IMR-90 (cell line): Measurements from ENCODE around the gene SLIT3. TPM values are rescaled to one million over a fixed set of nuclear protein-coding genes. Genes with fewer than 3 reads are reported as not detected.

Experiments used
- ATAC-seq: fragments of 200-7000 bp; cut with Tn5 transposase; 2 replicates; pipeline ENCODE4 v1.9.1; 2020; ENCODE audit warnings: low read depth, mild to moderate bottlenecking, moderate library complexity
- BruUV-seq: library from RNA; stranded (reverse); fragments of 400-500 nt; replicated peaks from 2 replicates; lab custom pipeline; 2021; lab: Mats Ljungman, UMichigan
- CTCF ChIA-PET: fragments of 300-600 bp; formaldehyde crosslinking; extraction: SDS; loops from one replicate; lab custom pipeline; 2021; ENCODE audit warnings: antibody characterized with exemption; lab: Yijun Ruan, JAX
- POLR2A ChIA-PET: fragments of 300-600 bp; sonication (Branson Sonifier 250); formaldehyde crosslinking; loops from one replicate; lab custom pipeline; 2022; ENCODE audit warnings: antibody characterized with exemption; ENCODE audit not compliant: unreplicated experiment; lab: Charles Lee
- DNase-seq: peaks from one replicate; pipeline ENCODE4 v3.0.0; 2013
- H2AFZ ChIP-seq: replicated peaks from 2 replicates; pipeline ENCODE3; 2013; ENCODE audit warnings: low read length, mild to moderate bottlenecking; ENCODE audit not compliant: poor library complexity
- H2AK5ac ChIP-seq: 2 replicates; pipeline ENCODE4 v1.6.1; 2013; ENCODE audit warnings: low read depth, low read length, inconsistent platforms
- H2AK9ac ChIP-seq: replicated peaks from 2 replicates; pipeline ENCODE3; 2013; ENCODE audit warnings: mild to moderate bottlenecking, low read depth, low read length, moderate library complexity; ENCODE audit not compliant: poor library complexity
- H2BK120ac ChIP-seq: 2 replicates; pipeline ENCODE4 v1.6.1; 2013; ENCODE audit warnings: low read depth, low read length, inconsistent platforms
- H2BK15ac ChIP-seq: 3 replicates; pipeline ENCODE4 v1.6.1; 2013; ENCODE audit warnings: low read depth, low read length, inconsistent platforms
- H2BK20ac ChIP-seq: 2 replicates; pipeline ENCODE4 v1.6.1; 2013; ENCODE audit warnings: low read depth, mild to moderate bottlenecking, inconsistent platforms, low read length, moderate library complexity
- H2BK5ac ChIP-seq: 2 replicates; pipeline ENCODE4 v1.6.1; 2013; ENCODE audit warnings: mild to moderate bottlenecking, low read depth, low read length, inconsistent platforms; ENCODE audit not compliant: poor library complexity, severe bottlenecking
- H3K14ac ChIP-seq: replicated peaks from 2 replicates; pipeline ENCODE4 v1.6.1; 2013; ENCODE audit warnings: low read depth, low read length, inconsistent platforms
- H3K18ac ChIP-seq: 2 replicates; pipeline ENCODE4 v1.6.1; 2013; ENCODE audit warnings: low read depth, low read length, control low read depth
- H3K23ac ChIP-seq: 2 replicates; pipeline ENCODE4 v1.6.1; 2013; ENCODE audit warnings: low read depth, low read length, inconsistent platforms
- H3K27ac ChIP-seq: 2 replicates; pipeline ENCODE4 v1.5.1; 2013; ENCODE audit warnings: mild to moderate bottlenecking, control low read depth, low read length; ENCODE audit not compliant: insufficient read depth
- H3K27me3 ChIP-seq: 2 replicates; pipeline ENCODE4 v1.6.1; 2013; ENCODE audit warnings: low read length; ENCODE audit not compliant: control insufficient read depth, insufficient read depth
- H3K36me3 ChIP-seq: 2 replicates; pipeline ENCODE4 v1.6.1; 2013; ENCODE audit warnings: low read length, mixed read lengths; ENCODE audit not compliant: control insufficient read depth, insufficient read depth
- H3K4ac ChIP-seq: 2 replicates; pipeline ENCODE4 v1.6.1; 2013; ENCODE audit warnings: low read depth, low read length, inconsistent platforms
- H3K4me1 ChIP-seq: 2 replicates; pipeline ENCODE4 v1.6.1; 2013; ENCODE audit warnings: low read length, mixed read lengths; ENCODE audit not compliant: control insufficient read depth, insufficient read depth
- H3K4me2 ChIP-seq: 2 replicates; pipeline ENCODE4 v1.6.1; 2013; ENCODE audit warnings: low read depth, mild to moderate bottlenecking, control low read depth, low read length, moderate library complexity
- H3K4me3 ChIP-seq: 2 replicates; pipeline ENCODE4 v1.5.1; 2013; ENCODE audit warnings: low read depth, mild to moderate bottlenecking, control low read depth, low read length, moderate library complexity; ENCODE audit not compliant: insufficient read depth
- H3K56ac ChIP-seq: 2 replicates; pipeline ENCODE4 v1.6.1; 2013; ENCODE audit warnings: low read length, inconsistent platforms; ENCODE audit not compliant: insufficient read depth; ENCODE audit errors: extremely low read depth
- H3K79me1 ChIP-seq, 2 experiments: 2 replicates each; pipeline ENCODE4 v1.6.1; 2013; ENCODE audit warnings: low read length in 2 of 2, inconsistent platforms in 1 of 2, low read depth in 1 of 2
- H3K9ac ChIP-seq: 2 replicates; pipeline ENCODE4 v1.6.1; 2013; ENCODE audit warnings: low read depth, low read length, control low read depth
- H3K9me1 ChIP-seq: 2 replicates; pipeline ENCODE4 v1.6.1; 2013; ENCODE audit warnings: low read length, inconsistent platforms; ENCODE audit not compliant: insufficient read depth
- H3K9me3 ChIP-seq: 2 replicates; pipeline ENCODE4 v1.6.1; 2013; ENCODE audit warnings: low read length; ENCODE audit not compliant: control insufficient read depth, insufficient read depth
- H4K20me1 ChIP-seq: 2 replicates; pipeline ENCODE4 v1.6.1; 2013; ENCODE audit warnings: low read length, inconsistent platforms; ENCODE audit not compliant: insufficient read depth
- H4K5ac ChIP-seq: 2 replicates; pipeline ENCODE4 v1.6.1; 2013; ENCODE audit warnings: mild to moderate bottlenecking, low read depth, low read length, control low read depth
- H4K8ac ChIP-seq, 2 experiments: 2 replicates each; pipeline ENCODE4 v1.6.1; 2013; ENCODE audit warnings: low read depth in 2 of 2, low read length in 2 of 2, control low read depth in 1 of 2, inconsistent platforms in 1 of 2
- H4K91ac ChIP-seq: 2 replicates; pipeline ENCODE4 v1.6.1; 2013; ENCODE audit warnings: low read depth, low read length, inconsistent platforms; ENCODE audit not compliant: insufficient read depth
- BHLHE40 ChIP-seq: fragments of 150-350 bp; IDR thresholded peaks from 2 replicates; pipeline ENCODE4 v1.6.1; 2016; ENCODE audit warnings: mild to moderate bottlenecking, low read depth, low read length
- CEBPB ChIP-seq: IDR thresholded peaks from 2 replicates; pipeline ENCODE4 v1.6.1; 2012; ENCODE audit warnings: low read depth, low read length, improper control_type of control experiment
- CHD1 ChIP-seq: IDR thresholded peaks from 2 replicates; pipeline ENCODE4 v1.6.1; 2012; ENCODE audit warnings: low read depth, low read length, improper control_type of control experiment
- FOS ChIP-seq: fragments of 150-350 bp; IDR thresholded peaks from 2 replicates; pipeline ENCODE4 v1.6.1; 2016; ENCODE audit warnings: low read depth, low read length
- MAFK ChIP-seq: IDR thresholded peaks from 2 replicates; pipeline ENCODE4 v1.6.1; 2012; ENCODE audit warnings: low read depth, low read length, improper control_type of control experiment
- MAZ ChIP-seq: IDR thresholded peaks from 2 replicates; pipeline ENCODE4 v1.6.1; 2012; ENCODE audit warnings: low read depth, mild to moderate bottlenecking, low read length, improper control_type of control experiment, moderate library complexity, borderline replicate concordance
- MXI1 ChIP-seq: IDR thresholded peaks from 2 replicates; pipeline ENCODE4 v1.6.1; 2012; ENCODE audit warnings: low read depth, mild to moderate bottlenecking, low read length, moderate library complexity, borderline replicate concordance
- NFE2L2 ChIP-seq: fragments of 150-350 bp; IDR thresholded peaks from 2 replicates; pipeline ENCODE4 v1.6.1; 2016; ENCODE audit warnings: low read depth, mild to moderate bottlenecking, low read length
- POLR2A ChIP-seq: IDR thresholded peaks from 2 replicates; pipeline ENCODE4 v1.6.1; 2012; ENCODE audit warnings: mild to moderate bottlenecking, low read depth, low read length
- RAD21 ChIP-seq: IDR thresholded peaks from 2 replicates; pipeline ENCODE4 v1.6.1; 2012; ENCODE audit warnings: low read length, improper control_type of control experiment
- RCOR1 ChIP-seq: IDR thresholded peaks from 2 replicates; pipeline ENCODE4 v1.6.1; 2012; ENCODE audit warnings: mild to moderate bottlenecking, low read length, improper control_type of control experiment; ENCODE audit not compliant: insufficient replicate concordance
- RFX5 ChIP-seq: IDR thresholded peaks from 2 replicates; pipeline ENCODE4 v1.8.0; 2012; ENCODE audit warnings: low read depth, mild to moderate bottlenecking, low read length, moderate library complexity
- SMC3 ChIP-seq: fragments of 150-350 bp; IDR thresholded peaks from 2 replicates; pipeline ENCODE4 v1.6.1; 2016; ENCODE audit warnings: low read depth, mild to moderate bottlenecking, antibody characterized with exemption, low read length, moderate library complexity
- WGBS, 2 experiments: methylation state at CpG; one replicate each; pipeline versions ENCODE4 v1.1.5 to v1.1.7; 2013; ENCODE audit warnings: missing lambda C conversion rate in 2 of 2; ENCODE audit not compliant: insufficient read length in 1 of 2; ENCODE audit errors: extremely low coverage in 2 of 2; 5-methylcytosine and 5-hydroxymethylcytosine counted together
- dilution Hi-C: fragments of 300-500 bp; cut with HindIII; formaldehyde crosslinking; loops from one replicate; pipeline ENCODE4 v1.14.3; 2018; ENCODE audit warnings: low sequenced_read_pairs; ENCODE audit not compliant: unreplicated experiment
- in situ Hi-C: fragments of 300-500 bp; cut with MboI; formaldehyde crosslinking; loops from 3 replicates; pipeline ENCODE4 v1.14.3; 2019; ENCODE audit warnings: low sequenced_read_pairs, inconsistent platforms, mixed read lengths
- intact Hi-C: fragments of 100-400 bp; cut with micrococcal nuclease; formaldehyde crosslinking; loops from 2 replicates; pipeline ENCODE4 v1.10.0; 2022
- polyA plus RNA-seq, 3 experiments: library from polyadenylated mRNA; depleted of rRNA; stranded (reverse); fragments of >200 nt; gene quantifications; 2 replicates each; pipeline ENCODE4 v1.2.3, GENCODE V29; 2012; ENCODE audit warnings: low replicate concordance in 1 of 3
- total RNA-seq: library from RNA; depleted of rRNA; stranded (reverse); fragments of >200 nt; gene quantifications from 2 replicates; pipeline ENCODE4 v1.2.3, GENCODE V29; 2012
- TF ChIP-seq, protein P1 (sequence below): fragments of 150-350 bp; IDR thresholded peaks from 2 replicates; pipeline ENCODE4 v1.6.1; 2017; ENCODE audit warnings: mild to moderate bottlenecking, antibody characterized with exemption, low read length, low read depth
- TF ChIP-seq, protein P2 (sequence below): conservative IDR thresholded peaks from 2 replicates; pipeline ENCODE4 v1.5.1; 2012; ENCODE audit warnings: mild to moderate bottlenecking, low read depth, low read length, improper control_type of control experiment
- TF ChIP-seq, protein P3 (sequence below): fragments of 150-350 bp; IDR thresholded peaks from 2 replicates; pipeline ENCODE4 v1.6.1; 2016; ENCODE audit warnings: low read depth, mild to moderate bottlenecking, low read length, moderate library complexity, borderline replicate concordance

Gene SLIT3
- total and polyA plus RNA-seq, 2 of the 4 experiments (the other 2 are of a cell fraction), result 0.18 to 0.50 TPM

DNA sequence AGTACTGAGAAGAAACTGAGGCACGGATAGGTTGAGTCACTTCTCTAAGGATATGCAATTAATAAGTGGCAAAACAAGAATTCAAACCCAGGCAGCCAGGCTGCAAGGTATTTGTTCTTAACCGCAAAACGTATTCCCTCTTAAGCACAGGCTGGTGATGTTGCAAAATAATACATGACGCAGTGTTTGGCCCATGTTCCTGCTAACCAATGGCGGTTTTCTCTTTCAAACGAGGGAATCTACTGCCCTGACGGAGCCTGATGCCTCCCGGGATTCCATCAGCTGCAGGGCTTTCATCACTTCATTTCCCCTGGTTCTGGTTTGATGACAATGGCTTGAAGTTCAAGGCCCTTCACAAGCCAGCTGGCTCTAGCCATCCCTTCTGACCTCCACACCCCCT is 154.8 kb downstream of the SLIT3 start:
- H3K56ac ChIP-seq, result no peak overlapping the region
- in situ Hi-C loops (no loop called here), intact Hi-C loops (no loop called here), dilution Hi-C loops (no loop called here)
- no peak overlapping the region for H4K8ac ChIP-seq
- no peaks in the 10 kb centered on the region for H3K27me3 ChIP-seq
- H4K91ac ChIP-seq, result no peak overlapping the region
- no peak overlapping the region for H3K14ac ChIP-seq
- no peak overlapping the region for H2BK120ac ChIP-seq
- H2BK20ac ChIP-seq, result no peak overlapping the region
- H3K4ac ChIP-seq, result no peak overlapping the region
- no peak overlapping the region for H3K23ac ChIP-seq
- POLR2A ChIA-PET, result no interaction called here
- WGBS, 2 experiments, result 56% methylated on average over 5 of the region's 8 CpGs; no CpG with 5 or more reads in 1 of the 2 experiments
- ATAC-seq, result no peak
- DNase-seq, result no peak
- H3K4me1 ChIP-seq, result no peaks in the 10 kb centered on the region
- H3K4me3 ChIP-seq, result no peak overlapping the region
- H2BK15ac ChIP-seq, result no peak overlapping the region
- H3K27ac ChIP-seq, result no peak overlapping the region
- no peak overlapping the region for H3K4me2 ChIP-seq
- no peaks in the 10 kb centered on the region for H3K9me1 ChIP-seq
- H2AFZ ChIP-seq, result no peak overlapping the region
- no peak overlapping the region for H4K5ac ChIP-seq
- CTCF ChIA-PET, result interaction anchor here (0.8 kb wide), 1 partner anchor 466 kb away, joined by 3 read pairs; no protein-coding TSS in a partner anchor
- H2BK5ac ChIP-seq, result no peak overlapping the region
- no peak overlapping the region for H3K18ac ChIP-seq
- TF ChIP-seq RAD21, result no peak
- TF ChIP-seq FOS, result no peak
- no peak for TF ChIP-seq CHD1
- no peak for TF ChIP-seq POLR2A
- TF ChIP-seq SMC3, result no peak
- no peak for TF ChIP-seq RFX5
- no peak for TF ChIP-seq MAZ
- no peak for TF ChIP-seq CEBPB
- TF ChIP-seq MXI1, result no peak
- TF ChIP-seq, protein P1, sequence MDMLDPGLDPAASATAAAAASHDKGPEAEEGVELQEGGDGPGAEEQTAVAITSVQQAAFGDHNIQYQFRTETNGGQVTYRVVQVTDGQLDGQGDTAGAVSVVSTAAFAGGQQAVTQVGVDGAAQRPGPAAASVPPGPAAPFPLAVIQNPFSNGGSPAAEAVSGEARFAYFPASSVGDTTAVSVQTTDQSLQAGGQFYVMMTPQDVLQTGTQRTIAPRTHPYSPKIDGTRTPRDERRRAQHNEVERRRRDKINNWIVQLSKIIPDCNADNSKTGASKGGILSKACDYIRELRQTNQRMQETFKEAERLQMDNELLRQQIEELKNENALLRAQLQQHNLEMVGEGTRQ, result no peak
- TF ChIP-seq, protein P2, sequence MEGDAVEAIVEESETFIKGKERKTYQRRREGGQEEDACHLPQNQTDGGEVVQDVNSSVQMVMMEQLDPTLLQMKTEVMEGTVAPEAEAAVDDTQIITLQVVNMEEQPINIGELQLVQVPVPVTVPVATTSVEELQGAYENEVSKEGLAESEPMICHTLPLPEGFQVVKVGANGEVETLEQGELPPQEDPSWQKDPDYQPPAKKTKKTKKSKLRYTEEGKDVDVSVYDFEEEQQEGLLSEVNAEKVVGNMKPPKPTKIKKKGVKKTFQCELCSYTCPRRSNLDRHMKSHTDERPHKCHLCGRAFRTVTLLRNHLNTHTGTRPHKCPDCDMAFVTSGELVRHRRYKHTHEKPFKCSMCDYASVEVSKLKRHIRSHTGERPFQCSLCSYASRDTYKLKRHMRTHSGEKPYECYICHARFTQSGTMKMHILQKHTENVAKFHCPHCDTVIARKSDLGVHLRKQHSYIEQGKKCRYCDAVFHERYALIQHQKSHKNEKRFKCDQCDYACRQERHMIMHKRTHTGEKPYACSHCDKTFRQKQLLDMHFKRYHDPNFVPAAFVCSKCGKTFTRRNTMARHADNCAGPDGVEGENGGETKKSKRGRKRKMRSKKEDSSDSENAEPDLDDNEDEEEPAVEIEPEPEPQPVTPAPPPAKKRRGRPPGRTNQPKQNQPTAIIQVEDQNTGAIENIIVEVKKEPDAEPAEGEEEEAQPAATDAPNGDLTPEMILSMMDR, result no peak
- TF ChIP-seq NFE2L2, result no peak
- TF ChIP-seq MAFK, result no peak
- TF ChIP-seq, protein P3, sequence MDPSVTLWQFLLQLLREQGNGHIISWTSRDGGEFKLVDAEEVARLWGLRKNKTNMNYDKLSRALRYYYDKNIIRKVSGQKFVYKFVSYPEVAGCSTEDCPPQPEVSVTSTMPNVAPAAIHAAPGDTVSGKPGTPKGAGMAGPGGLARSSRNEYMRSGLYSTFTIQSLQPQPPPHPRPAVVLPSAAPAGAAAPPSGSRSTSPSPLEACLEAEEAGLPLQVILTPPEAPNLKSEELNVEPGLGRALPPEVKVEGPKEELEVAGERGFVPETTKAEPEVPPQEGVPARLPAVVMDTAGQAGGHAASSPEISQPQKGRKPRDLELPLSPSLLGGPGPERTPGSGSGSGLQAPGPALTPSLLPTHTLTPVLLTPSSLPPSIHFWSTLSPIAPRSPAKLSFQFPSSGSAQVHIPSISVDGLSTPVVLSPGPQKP, result no peak
- no peak for TF ChIP-seq RCOR1
- TF ChIP-seq BHLHE40, result no peak
- no TSS peak for BruUV-seq
- no peak overlapping the region for H2AK5ac ChIP-seq
- H3K79me1 ChIP-seq, result no peaks in the 10 kb centered on the region
- H3K9ac ChIP-seq, result no peak overlapping the region
- H3K36me3 ChIP-seq, result no peaks in the 10 kb centered on the region
- H3K9me3 ChIP-seq, result no peaks in the 10 kb centered on the region
- H2AK9ac ChIP-seq, result no peak overlapping the region
- no peaks in the 10 kb centered on the region for H4K20me1 ChIP-seq
